OCI-LY7 (cell line): Measurements from ENCODE around the gene DSTYK. TPM values are rescaled to one million over a fixed set of nuclear protein-coding genes. Genes with fewer than 3 reads are reported as not detected.
"Not testable (repeated sequence)": the region's sequence is repeated elsewhere in the genome, so short reads cannot be mapped to it uniquely, and the experiment has no call there.

ENCODE experiments used
- BruUV-seq: library from RNA; stranded (reverse); fragments of 400-500 nt; replicated peaks from 2 replicates; lab custom pipeline; 2021; lab: Mats Ljungman, UMichigan
- CTCF ChIA-PET: fragments of 300-600 bp; sonication (Branson Sonifier 250); formaldehyde crosslinking; loops from one replicate; lab custom pipeline; 2022; ENCODE audit warnings: antibody characterized with exemption; ENCODE audit not compliant: unreplicated experiment; lab: Charles Lee
- POLR2A ChIA-PET: fragments of 300-600 bp; sonication (Branson Sonifier 250); formaldehyde crosslinking; loops from one replicate; lab custom pipeline; 2022; ENCODE audit warnings: antibody characterized with exemption; lab: Charles Lee
- DNase-seq: peaks from one replicate; pipeline ENCODE4 v3.0.0-alpha.2; 2015; ENCODE audit warnings: low spot score
- H2AFZ ChIP-seq: fragments of 200-600 bp; sonication (generic), shearing (Covaris generic); 2 replicates; pipeline ENCODE4 v1.6.1; 2014; ENCODE audit warnings: mild to moderate bottlenecking, antibody characterized with exemption, low read length, moderate library complexity
- H3K27ac ChIP-seq: fragments of 200-600 bp; sonication (generic); 2 replicates; pipeline ENCODE4 v1.5.1; 2014; ENCODE audit warnings: mixed run types, low read depth, mild to moderate bottlenecking, moderate library complexity, low read length, inconsistent platforms; ENCODE audit not compliant: poor library complexity, severe bottlenecking
- H3K36me3 ChIP-seq: fragments of 200-600 bp; sonication (generic); 2 replicates; pipeline ENCODE4 v1.6.1; 2014; ENCODE audit warnings: mild to moderate bottlenecking, antibody characterized with exemption, low read length, moderate library complexity, mixed read lengths; ENCODE audit not compliant: insufficient read depth
- H3K4me1 ChIP-seq: fragments of 200-600 bp; sonication (generic); 2 replicates; pipeline ENCODE4 v1.5.1; 2014; ENCODE audit warnings: mild to moderate bottlenecking, low read length; ENCODE audit not compliant: insufficient read depth, poor library complexity, severe bottlenecking
- H3K4me2 ChIP-seq: fragments of 200-600 bp; sonication (generic); 2 replicates; pipeline ENCODE4 v1.6.1; 2014; ENCODE audit warnings: mild to moderate bottlenecking, low read length
- H3K4me3 ChIP-seq: fragments of 200-600 bp; sonication (generic); 2 replicates; pipeline ENCODE4 v1.5.1; 2014; ENCODE audit warnings: mild to moderate bottlenecking, low read depth, low read length; ENCODE audit not compliant: poor library complexity, severe bottlenecking
- H3K79me2 ChIP-seq: fragments of 200-600 bp; sonication (generic); 2 replicates; pipeline ENCODE4 v1.6.1; 2016; ENCODE audit warnings: low read depth, mild to moderate bottlenecking, low read length, moderate library complexity, mixed read lengths; ENCODE audit not compliant: insufficient read depth
- H3K9me2 ChIP-seq: fragments of 200-600 bp; sonication (generic); 2 replicates; pipeline ENCODE4 v1.6.1; 2016; ENCODE audit warnings: mild to moderate bottlenecking, low read length, mixed read lengths; ENCODE audit not compliant: insufficient read depth
- H3K9me3 ChIP-seq: fragments of 200-600 bp; sonication (generic); 2 replicates; pipeline ENCODE4 v1.6.1; 2014; ENCODE audit warnings: mild to moderate bottlenecking, mixed run types, low read length, mixed read lengths
- H4K20me1 ChIP-seq: fragments of 200-600 bp; sonication (generic); 2 replicates; pipeline ENCODE4 v1.6.1; 2014; ENCODE audit warnings: mild to moderate bottlenecking, antibody characterized with exemption, low read length, moderate library complexity, mixed read lengths; ENCODE audit not compliant: insufficient read depth
- CTCF ChIP-seq: fragments of 200-600 bp; sonication (generic); conservative IDR thresholded peaks from 2 replicates; pipeline ENCODE4 v1.5.1; 2014; ENCODE audit warnings: mild to moderate bottlenecking, antibody characterized with exemption, low read length, moderate library complexity, mixed read lengths
- EZH2phosphoT487 ChIP-seq: fragments of 200-600 bp; sonication (generic); IDR thresholded peaks from 2 replicates; pipeline ENCODE4 v1.6.1; 2018; ENCODE audit warnings: low read depth, borderline replicate concordance, mild to moderate bottlenecking, mixed run types, antibody characterized with exemption, low read length, moderate library complexity, mixed read lengths
- intact Hi-C: fragments of 100-400 bp; cut with micrococcal nuclease; formaldehyde crosslinking; loops from one replicate; pipeline ENCODE4 v1.10.0; 2022; ENCODE audit not compliant: unreplicated experiment
- total RNA-seq, 2 experiments: library from RNA; depleted of rRNA in 1 of 2; stranded (reverse); fragments of >200 nt in 1 of 2; shearing (Covaris generic) in 1 of 2; gene quantifications; 2 replicates each; pipeline ENCODE4 v1.2.3, GENCODE V29; 2014 to 2022

Gene DSTYK
- total RNA-seq, 2 experiments from 2014 or later = 4.7 to 6.6 TPM

GRCh38 chr1:205183676-205184335 is 27.7 kb downstream of the DSTYK start:
- CTCF ChIA-PET = no interaction called here
- intact Hi-C loops = no loop called here
- no peak overlapping the region for H3K4me2 ChIP-seq

GRCh38 chr1:205182930-205183329 is 28.6 kb downstream of the DSTYK start:
- H2AFZ ChIP-seq = no peak overlapping the region
- BruUV-seq = no TSS peak
- intact Hi-C loops = no loop called here
- ChIA-PET CTCF (no interaction called here), POLR2A (interaction anchor here (1.3 kb wide), 1 partner anchor 60 kb away, joined by 3 read pairs; no protein-coding TSS in a partner anchor)
- H3K4me3 ChIP-seq = no peak overlapping the region
- no peaks in the 10 kb centered on the region for H3K9me3 ChIP-seq
- no peak overlapping the region for H3K27ac ChIP-seq
- no peak for TF ChIP-seq EZH2phosphoT487
- TF ChIP-seq CTCF = no peak
- H4K20me1 ChIP-seq = no peaks in the 10 kb centered on the region
- no peaks in the 10 kb centered on the region for H3K79me2 ChIP-seq
- 0 out of 2 replicates have a peak, but pooled peaks cover 4% of the 10 kb centered on the region for H3K36me3 ChIP-seq
- H3K9me2 ChIP-seq = no peaks in the 10 kb centered on the region
- no peak overlapping the region for H3K4me2 ChIP-seq
- no peaks in the 10 kb centered on the region for H3K4me1 ChIP-seq
- no peak for DNase-seq

More at GRCh38 chr1:205183676-205184335, 27.7 kb downstream of the DSTYK start:
- Histone ChIP-seq H2AFZ (no peak overlapping the region), H3K4me3 (no peak overlapping the region), H3K9me2 (no peaks in the 10 kb centered on the region), H3K9me3 (no peaks in the 10 kb centered on the region), H3K27ac (no peak overlapping the region), H3K79me2 (no peaks in the 10 kb centered on the region), H4K20me1 (no peaks in the 10 kb centered on the region), H3K4me1 (no peaks in the 10 kb centered on the region), H3K36me3 (0 out of 2 replicates have a peak, but pooled peaks cover 4% of the 10 kb centered on the region)
- DNase-seq = no peak
- no peak for TF ChIP-seq CTCF
- POLR2A ChIA-PET = interaction anchor here (1.3 kb wide), 1 partner anchor 61 kb away, joined by 3 read pairs; no protein-coding TSS in a partner anchor
- BruUV-seq = no TSS peak

- H2AFZ ChIP-seq, H3K9me3 ChIP-seq, H3K79me2 ChIP-seq, CTCF ChIA-PET, BruUV-seq, H3K4me2 ChIP-seq, DNase-seq, POLR2A ChIA-PET, H3K4me1 ChIP-seq, H3K27ac ChIP-seq, H4K20me1 ChIP-seq, H3K4me3 ChIP-seq, H3K36me3 ChIP-seq, H3K9me2 ChIP-seq, intact Hi-C loops: not testable (repeated sequence)
Measured at GRCh38 chr1:205180331-205180730, 31.2 kb downstream of the DSTYK start.
